GM21367 (cell line): ENCODE data around the gene PLA2G4C.

Source experiments
- ATAC-seq: cut with Tn5 transposase; IDR thresholded peaks from one replicate; pipeline ENCODE4 v1.9.1; 2021; ENCODE audit not compliant: unreplicated experiment

The PLA2G4C gene, protein sequence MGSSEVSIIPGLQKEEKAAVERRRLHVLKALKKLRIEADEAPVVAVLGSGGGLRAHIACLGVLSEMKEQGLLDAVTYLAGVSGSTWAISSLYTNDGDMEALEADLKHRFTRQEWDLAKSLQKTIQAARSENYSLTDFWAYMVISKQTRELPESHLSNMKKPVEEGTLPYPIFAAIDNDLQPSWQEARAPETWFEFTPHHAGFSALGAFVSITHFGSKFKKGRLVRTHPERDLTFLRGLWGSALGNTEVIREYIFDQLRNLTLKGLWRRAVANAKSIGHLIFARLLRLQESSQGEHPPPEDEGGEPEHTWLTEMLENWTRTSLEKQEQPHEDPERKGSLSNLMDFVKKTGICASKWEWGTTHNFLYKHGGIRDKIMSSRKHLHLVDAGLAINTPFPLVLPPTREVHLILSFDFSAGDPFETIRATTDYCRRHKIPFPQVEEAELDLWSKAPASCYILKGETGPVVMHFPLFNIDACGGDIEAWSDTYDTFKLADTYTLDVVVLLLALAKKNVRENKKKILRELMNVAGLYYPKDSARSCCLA

DNA sequence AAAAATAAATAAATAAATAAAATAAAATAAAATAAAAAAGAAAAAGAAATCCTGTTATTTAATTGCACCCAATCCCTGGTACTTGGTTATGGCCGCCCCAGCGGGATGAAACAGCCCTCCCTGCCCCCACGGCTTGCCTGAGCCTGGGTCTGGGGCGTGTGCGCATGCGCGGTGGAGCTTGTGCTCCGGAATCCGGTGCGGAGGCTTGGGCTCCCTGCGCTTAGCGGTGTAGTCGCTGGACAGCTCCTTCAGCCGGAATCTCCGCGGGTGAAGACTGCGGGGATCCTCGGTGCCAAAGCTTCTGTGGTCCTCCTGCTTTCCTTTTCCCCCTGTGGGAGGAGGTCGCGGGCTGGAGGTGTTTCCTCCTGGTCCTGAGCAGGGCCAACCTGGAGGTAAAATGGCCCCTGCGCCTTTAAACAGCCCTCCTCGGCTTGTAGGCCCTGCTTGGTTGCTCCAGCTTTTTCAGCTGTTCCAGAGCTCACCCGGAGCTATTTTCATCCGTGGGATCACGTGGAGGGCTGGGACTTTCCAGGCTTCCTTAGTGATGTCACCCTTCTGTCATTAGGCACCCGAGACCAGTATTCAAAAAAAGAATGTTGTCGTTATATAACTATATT is at the start of gene PLA2G4C:
Gene PLA2G4C, minus strand, starts transcription at position 468 of the 617 bp plus-strand sequence. CDS start 4,288 bp downstream, outside the sequence.
- no peak for ATAC-seq

DNA sequence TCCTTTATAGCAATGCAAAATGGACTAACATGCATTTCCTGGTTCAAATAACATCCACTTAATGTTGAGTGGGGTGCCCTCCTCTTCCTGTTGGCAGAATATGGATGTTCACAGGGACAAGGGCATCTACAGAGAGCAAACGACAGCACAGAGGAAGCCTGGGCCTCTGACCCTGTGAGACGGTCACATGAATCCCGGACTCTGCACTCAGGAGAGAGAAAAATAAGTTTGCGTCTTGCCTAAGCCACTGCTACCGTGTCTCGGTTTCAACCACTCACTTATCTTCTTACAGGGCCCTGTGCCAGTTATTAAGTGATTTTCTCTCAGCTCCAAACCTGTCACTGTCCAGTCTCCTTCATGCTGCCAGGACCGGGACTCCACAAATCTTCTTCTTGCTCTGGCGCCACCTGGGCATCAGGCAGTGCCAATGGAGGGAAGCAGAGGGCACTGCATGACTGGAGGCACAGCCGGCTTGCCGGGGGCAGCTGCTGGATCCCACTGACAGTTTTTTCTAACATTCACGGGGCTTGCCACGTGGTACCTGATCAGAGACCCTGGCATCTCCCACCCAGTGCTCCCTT is 47.7 kb upstream of the PLA2G4C start:
- ATAC-seq: no peak

- no peak for ATAC-seq
Observed at GRCh38 chr19:48154003-48154402, 43.4 kb upstream of the PLA2G4C start.

DNA sequence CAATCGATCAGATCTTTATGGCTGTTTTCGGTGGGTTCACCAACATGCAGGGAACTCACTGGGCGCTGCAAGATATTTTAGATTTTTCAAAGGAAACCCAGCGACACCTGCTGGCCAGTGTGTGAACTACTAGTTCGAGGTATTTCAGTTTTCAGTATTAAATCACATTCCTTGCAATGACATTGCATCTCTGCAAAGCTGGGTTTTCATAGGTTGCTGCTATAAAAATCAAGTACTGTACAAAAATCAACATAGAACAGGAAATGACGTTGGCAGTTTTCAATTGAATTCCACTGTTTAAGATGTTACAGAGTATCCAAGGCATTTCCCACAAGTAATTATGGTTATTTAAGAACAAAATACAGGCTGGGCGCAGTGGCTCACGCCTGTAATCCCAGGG is 41.9 kb upstream of the PLA2G4C start:
- no peak for ATAC-seq

GRCh38 chr19:48149430-48149829 is 38.8 kb upstream of the PLA2G4C start:
- ATAC-seq: no peak

DNA sequence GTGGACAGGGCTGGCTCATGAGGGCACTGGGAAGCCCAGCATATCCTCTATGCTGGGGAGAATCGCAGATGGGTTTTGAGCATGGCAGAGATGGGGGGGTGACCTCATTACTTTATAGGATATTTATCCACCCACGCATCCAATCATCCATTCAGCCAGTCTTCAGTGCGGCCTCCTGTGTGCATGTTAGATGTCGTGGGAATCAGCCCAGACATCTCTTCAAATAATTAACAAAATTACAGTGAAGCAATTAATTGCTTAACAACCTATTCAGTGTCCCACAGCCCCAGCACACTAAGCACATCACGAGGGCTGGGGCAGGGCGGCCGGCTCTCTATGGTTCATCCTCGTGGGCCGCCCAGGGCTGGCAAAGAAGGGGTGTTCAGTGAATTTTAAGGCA is 38.0 kb upstream of the PLA2G4C start:
- no peak for ATAC-seq

- ATAC-seq: no peak
Observed at GRCh38 chr19:48147597-48148175, 37.1 kb upstream of the PLA2G4C start.

DNA sequence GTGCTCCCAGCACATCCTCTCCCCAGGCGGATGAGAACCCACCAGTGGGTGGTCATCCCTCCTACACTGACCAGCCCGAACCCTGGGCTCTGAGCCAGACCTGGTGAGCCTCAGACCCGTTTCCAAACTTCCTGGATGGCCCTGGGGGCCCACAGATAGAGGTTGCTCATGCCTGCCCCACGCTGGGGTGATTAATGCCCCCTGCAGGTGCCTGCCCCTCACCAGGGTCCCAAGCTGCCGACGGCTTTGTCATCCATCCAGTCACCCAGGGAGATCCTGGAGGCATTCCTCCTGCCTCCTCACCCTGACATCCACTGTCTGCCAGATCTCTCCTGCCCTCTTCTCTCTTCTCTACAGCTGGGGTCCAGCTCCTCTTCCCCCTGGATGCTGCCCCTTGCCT is 28.4 kb upstream of the PLA2G4C start:
- no peak for ATAC-seq

- ATAC-seq: no peak
Observed at GRCh38 chr19:48137411-48137810, 26.8 kb upstream of the PLA2G4C start.

DNA sequence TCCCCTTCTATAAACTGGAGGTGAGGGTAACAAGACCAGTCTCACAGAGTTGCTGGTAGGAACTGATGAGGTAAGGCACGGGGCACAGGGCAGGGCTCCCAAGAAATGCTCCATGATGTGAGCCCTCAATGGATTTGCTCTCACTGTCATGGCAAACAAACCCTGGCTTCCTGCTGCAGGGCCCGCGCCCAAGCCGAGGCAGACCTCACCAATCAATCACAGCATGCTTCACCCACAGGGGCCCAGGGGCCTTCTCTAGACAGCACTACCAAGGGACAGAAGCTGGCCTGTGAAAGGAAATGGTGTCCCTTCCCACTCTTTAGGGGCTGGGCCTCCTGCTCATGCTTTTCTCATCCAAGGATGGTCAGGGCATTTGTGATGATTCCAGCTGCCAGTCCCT is 25.9 kb upstream of the PLA2G4C start:
- ATAC-seq: no peak

DNA sequence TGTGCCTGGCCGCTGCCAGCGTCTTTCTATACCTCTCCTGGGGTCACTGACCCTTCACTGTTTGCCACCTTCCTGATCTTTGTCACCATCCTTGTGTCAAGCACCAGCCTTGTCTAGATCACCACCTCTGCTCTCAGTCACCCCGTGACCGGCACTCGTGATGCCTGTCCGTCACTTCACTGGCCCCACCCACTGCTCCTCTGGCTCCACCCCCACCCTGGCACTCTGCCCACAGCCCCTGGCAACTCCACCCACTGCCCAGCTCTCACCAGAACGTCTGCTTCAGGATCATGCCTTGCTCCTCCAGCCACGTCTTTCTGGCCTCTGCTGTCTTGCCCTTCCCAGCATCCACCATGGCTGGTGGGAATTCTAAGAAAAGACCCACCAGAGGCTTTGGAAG is 24.8 kb upstream of the PLA2G4C start:
- ATAC-seq: no peak

DNA sequence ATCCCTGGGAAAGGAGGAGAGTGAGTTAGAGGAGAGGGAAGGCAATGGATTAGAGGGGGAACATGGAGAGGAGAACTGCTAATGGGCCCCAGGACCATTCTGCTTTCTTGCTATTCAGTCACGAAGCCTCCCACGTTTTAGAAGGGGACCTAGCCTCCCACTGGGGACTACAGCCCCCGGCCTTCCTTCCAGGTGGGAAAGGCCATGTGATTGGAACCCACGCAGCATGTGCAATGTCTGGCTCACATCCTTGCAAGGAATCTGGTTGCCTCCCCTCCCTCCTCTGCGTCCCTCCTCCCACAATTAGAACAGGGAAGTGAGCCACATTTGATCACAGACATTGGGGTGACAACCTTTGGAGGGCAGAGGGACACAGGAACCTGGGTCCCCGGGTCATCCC is 22.5 kb upstream of the PLA2G4C start:
- no peak for ATAC-seq

DNA sequence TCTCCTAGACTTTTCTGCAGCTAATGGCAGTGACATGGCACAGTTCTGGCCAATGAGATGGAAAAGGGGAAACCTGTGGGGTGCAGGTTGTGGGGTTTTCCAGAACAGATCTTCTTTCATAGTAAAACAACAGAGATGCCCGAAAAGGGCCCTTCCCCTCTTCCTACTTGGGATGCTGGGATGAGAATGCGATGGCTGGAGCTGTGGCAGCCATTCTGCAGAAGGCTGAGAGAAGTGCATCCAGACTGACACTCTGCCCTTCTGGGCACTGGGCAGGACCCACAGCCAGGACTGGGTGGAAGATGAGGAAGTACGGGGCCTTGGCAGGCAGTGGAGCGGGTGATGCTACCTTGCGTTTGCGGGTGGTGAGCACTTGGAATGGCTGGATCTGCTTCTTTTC is 16.9 kb upstream of the PLA2G4C start:
- no peak for ATAC-seq

DNA sequence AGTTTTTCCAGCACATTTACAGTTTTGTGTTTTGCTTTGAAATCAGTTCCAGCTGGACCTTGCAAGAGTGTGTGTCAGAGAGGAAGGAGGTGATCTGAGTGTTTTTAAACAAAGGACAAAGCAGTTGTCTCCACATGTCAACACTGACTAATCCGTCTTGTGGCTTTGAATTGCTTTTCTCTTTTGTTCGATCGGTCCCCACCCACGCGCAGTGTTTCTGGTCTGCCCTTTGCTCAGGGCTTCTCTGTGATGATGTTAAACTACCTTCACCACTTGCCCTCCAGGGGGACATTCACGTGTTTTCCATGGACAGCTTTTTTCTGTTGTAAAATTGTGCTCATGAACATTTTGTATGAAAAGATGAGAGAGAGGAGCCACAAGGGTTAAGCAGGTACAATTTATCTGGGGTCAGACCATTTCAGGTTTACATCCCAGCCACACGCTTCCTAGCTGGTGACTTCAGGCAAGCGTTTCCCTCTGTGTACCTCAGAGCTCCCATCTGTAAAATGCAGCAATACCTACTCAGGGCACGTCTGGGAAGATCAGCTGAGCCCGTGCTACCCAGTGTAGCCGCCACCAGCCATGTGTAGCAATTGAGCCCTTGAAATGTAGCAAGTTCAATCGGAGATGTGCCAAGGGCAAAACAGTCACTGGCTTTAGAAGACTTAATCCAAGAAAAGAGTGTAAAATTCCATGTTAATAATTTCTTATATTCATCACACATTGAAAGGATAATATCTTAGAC is 13.5 kb upstream of the PLA2G4C start:
- ATAC-seq: no peak

DNA sequence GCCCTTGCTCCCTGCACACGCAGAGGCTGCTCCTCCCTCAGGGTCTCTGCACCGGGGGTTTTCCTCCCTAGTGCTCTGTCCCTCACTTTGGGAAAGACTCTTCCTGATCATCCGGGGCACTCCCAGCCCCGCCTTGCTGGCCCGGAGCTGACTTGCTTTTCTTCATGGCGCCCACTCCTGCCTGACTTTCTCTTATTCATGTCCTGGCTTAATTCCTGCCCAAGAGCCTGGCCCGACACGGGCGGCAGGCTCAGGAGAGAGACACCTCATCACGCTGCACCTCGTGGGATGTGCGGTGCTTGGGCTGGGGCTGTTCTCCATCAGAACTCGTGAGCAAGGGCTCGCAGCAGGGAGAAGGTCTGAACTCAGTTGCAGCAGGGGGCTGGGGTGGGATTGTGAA is 11.8 kb upstream of the PLA2G4C start:
- no peak for ATAC-seq

- ATAC-seq: no peak
Observed at GRCh38 chr19:48121909-48122371, 11.3 kb upstream of the PLA2G4C start.

DNA sequence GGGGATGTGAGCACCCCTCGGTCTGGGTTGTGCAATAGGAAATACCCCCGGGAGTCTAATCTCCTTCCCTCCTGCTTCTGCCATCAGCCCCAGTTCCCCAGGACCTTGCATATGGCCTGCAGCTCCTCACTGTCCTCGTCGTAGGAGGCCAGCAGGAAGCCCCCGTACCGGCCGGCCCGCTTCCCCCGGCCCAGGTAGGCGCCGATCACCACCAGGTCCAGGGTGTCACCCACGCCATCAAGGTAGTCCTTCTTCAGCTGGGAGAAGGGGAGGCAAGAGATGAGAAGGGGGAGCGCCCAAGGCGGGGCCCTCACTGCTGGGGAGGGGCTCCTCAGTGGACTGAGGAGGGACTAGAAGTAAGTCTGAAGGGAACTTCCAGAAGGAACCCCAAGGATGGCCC is 10.4 kb upstream of the PLA2G4C start:
- ATAC-seq: no peak

DNA sequence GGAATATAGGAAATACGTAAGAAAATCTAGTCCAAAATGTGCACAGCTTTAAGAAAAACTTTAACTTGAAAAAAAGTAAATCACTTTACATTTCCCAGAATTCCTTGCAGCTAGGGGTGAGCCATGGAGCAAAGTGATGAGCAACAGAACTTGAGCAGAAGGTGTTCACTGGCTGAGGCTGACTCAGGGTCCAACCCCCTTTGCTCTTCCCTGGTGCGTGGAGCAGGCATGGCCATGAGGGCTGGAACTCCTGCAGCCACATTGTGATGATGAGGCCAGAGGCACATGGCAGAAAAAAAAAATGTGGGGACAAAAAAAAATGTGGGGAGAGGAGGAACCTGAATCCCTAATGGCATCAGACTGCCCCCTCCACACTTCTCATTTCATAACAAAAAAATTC is 9.9 kb upstream of the PLA2G4C start:
- ATAC-seq: no peak

GRCh38 chr19:48118131-48118517 is 7.5 kb upstream of the PLA2G4C start:
- no peak for ATAC-seq

GRCh38 chr19:48117515-48118130 is 7.0 kb upstream of the PLA2G4C start:
- ATAC-seq: no peak
